Gastrocnemius medialis (tissue), 4 donors: ENCODE results near the gene CTR9. TPM values are rescaled to one million over a fixed set of nuclear protein-coding genes. Genes with fewer than 3 reads are reported as not detected.

Experiments used
- ATAC-seq, 2 donors: fragments of 150-250 bp; one replicate each; pipeline ENCODE4 v1.9.1; 2016
- DNase-seq, 2 donors: peaks; one replicate each; pipeline ENCODE4 v3.0.0-alpha.2; 2019
- H3K27ac ChIP-seq, 4 donors: fragments of 200-600 bp; sonication (generic); 1 replicate in 1 of 4; 2 replicates in 3 of 4; pipeline ENCODE4 v1.5.1; 2016 to 2018; ENCODE audit warnings: mild to moderate bottlenecking in 2 of 4, moderate library complexity in 1 of 4
- H3K27me3 ChIP-seq, 3 donors: fragments of 200-600 bp; sonication (generic) in 2 of 3; 1 replicate in 1 of 3; 2 replicates in 2 of 3; pipeline versions ENCODE4 v1.5.1 to v1.6.0; 2016 to 2019; ENCODE audit warnings: mild to moderate bottlenecking in 1 of 3, moderate library complexity in 1 of 3
- H3K36me3 ChIP-seq, 2 donors: fragments of 200-600 bp; sonication (generic) in 1 of 2; one replicate each; pipeline ENCODE4 v1.5.1; 2017 to 2018
- H3K4me1 ChIP-seq, 2 donors: fragments of 200-600 bp; sonication (generic) in 1 of 2; one replicate each; pipeline ENCODE4 v1.5.1; 2016 to 2017; ENCODE audit warnings: mild to moderate bottlenecking in 2 of 2
- H3K4me3 ChIP-seq, 4 donors: fragments of 200-600 bp; sonication (generic) in 3 of 4; 1 replicate in 1 of 4; 2 replicates in 3 of 4; pipeline ENCODE4 v1.5.1; 2016 to 2019; ENCODE audit warnings: mild to moderate bottlenecking in 2 of 4
- H3K9me3 ChIP-seq, 3 donors: fragments of 200-600 bp; sonication (generic) in 2 of 3; 1 replicate in 1 of 3; 2 replicates in 2 of 3; pipeline ENCODE4 v1.5.1; 2016 to 2019
- POLR2A ChIP-seq, 2 donors: fragments of 450-650 bp; IDR thresholded peaks; one replicate each; pipeline ENCODE4 v1.6.1; 2017; ENCODE audit warnings: antibody characterized with exemption in 2 of 2, mild to moderate bottlenecking in 2 of 2, moderate library complexity in 2 of 2
- in situ Hi-C, 4 donors: fragments of 200-750 bp; cut with MboI; loops; one replicate each; pipeline versions ENCODE4 v1.15.0 to v1.8.0; 2017; ENCODE audit warnings: low sequenced_read_pairs in 4 of 4
- intact Hi-C: fragments of 100-400 bp; cut with DNase I; formaldehyde crosslinking; loops from one replicate; pipeline ENCODE4 v1.15.1; 2023; ENCODE audit warnings: low total_unique reads
- total RNA-seq, 4 donors: library from RNA; depleted of rRNA; stranded (reverse); fragments of >200 nt; gene quantifications; one replicate each; pipeline versions ENCODE4 v1.1.0 to v1.2.3, GENCODE V29; 2016
- TF ChIP-seq, protein P1 (sequence below), 5 experiments: fragments of 450-650 bp in 3 of 5; fragments of 200-600 bp in 2 of 5; sonication (generic) in 2 of 5; IDR thresholded peaks in 4 of 5; conservative IDR thresholded peaks in 1 of 5; 1 replicate in 4 of 5; 2 replicates in 1 of 5; pipeline ENCODE4 v1.5.1; 2016 to 2019; ENCODE audit warnings: antibody characterized with exemption in 5 of 5, mild to moderate bottlenecking in 3 of 5, moderate library complexity in 3 of 5

The CTR9 gene
- total RNA-seq, 4 donors from 2014 or later, result 18.3 to 22.2 (median 20.4) TPM

DNA sequence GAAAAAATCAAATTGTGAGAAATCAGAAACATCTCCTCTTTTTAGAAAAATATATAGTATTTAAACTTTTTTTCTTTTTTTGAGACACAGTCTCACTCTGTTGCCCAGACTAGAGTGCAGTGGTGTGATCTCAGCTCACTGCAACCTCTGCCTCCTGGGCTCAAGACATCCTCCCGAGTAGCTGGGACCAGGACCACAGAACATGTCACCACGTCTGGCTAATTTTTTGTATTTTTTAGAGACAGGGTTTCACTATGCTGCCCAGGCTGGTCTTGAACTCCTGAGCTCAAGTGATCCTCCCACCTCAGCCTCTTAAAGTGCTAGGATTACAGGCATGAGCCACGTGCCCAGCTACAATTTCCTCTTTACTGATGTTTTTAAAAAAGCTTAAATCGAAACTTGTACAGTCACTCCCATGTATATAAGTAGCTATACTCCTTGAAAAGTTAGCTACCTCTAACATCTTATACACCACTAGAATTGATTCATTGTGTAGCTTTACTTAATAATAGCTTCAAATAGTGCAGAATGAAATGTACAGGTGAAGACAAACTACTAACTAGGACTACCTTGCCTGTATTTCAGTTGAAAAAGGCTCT, 47.4 kb downstream of the CTR9 start:
- Histone ChIP-seq H3K36me3 (peaks cover 14 to 75% of the 10 kb centered on the region in 2 donors), H3K27ac (no peak overlapping the region), H3K9me3 (no peaks in the 10 kb centered on the region), H3K4me3 (no peak overlapping the region), H3K27me3 (no peaks in the 10 kb centered on the region), H3K4me1 (peaks cover 0 to under 1% of the 10 kb centered on the region in 2 donors)
- DNase-seq (no peak), ATAC-seq (no peak)
- in situ Hi-C loops (loop anchor here (10.0 to 25.0 kb wide), 3 partner anchors 226 to 989 kb away; no protein-coding TSS in a partner anchor), intact Hi-C loops (no loop called here)
- TF ChIP-seq, protein P1, sequence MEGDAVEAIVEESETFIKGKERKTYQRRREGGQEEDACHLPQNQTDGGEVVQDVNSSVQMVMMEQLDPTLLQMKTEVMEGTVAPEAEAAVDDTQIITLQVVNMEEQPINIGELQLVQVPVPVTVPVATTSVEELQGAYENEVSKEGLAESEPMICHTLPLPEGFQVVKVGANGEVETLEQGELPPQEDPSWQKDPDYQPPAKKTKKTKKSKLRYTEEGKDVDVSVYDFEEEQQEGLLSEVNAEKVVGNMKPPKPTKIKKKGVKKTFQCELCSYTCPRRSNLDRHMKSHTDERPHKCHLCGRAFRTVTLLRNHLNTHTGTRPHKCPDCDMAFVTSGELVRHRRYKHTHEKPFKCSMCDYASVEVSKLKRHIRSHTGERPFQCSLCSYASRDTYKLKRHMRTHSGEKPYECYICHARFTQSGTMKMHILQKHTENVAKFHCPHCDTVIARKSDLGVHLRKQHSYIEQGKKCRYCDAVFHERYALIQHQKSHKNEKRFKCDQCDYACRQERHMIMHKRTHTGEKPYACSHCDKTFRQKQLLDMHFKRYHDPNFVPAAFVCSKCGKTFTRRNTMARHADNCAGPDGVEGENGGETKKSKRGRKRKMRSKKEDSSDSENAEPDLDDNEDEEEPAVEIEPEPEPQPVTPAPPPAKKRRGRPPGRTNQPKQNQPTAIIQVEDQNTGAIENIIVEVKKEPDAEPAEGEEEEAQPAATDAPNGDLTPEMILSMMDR (IDR thresholded peaks at IDR 0.05 in 4 of 5, conservative IDR thresholded peaks at IDR 0.05 in 1 of 5), result no peak
- no peak for TF ChIP-seq POLR2A (IDR thresholded peaks at IDR 0.05)

DNA sequence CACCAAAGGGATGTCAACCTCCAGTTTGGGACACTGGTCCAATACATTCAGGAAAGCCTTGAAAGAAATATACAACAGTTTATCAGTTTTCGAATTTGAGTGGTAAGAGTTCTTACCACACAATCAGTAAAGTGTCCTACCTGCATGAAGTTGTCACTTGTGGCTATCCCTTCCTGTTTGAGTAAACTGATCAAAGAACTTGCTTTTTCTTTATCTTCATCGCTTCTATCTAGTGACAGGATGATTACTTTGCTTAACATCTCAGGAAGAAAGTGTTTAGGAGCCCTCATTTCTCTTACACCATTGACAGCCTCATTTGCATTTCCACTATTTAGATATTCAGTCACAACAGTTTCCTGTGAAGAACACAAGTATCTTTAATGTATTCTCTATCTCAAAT, 49.2 kb downstream of the CTR9 start:
- no peak for DNase-seq
- Histone ChIP-seq H3K4me1 (peaks cover 8 to 18% of the 10 kb centered on the region in 2 donors), H3K36me3 (peaks cover 14 to 93% of the 10 kb centered on the region in 2 donors), H3K4me3 (no peak overlapping the region), H3K27ac (peak overlapping the region in 3 of 4 donors; percentile 3 to 14 (median 12)), H3K9me3 (no peaks in the 10 kb centered on the region), H3K27me3 (no peaks in the 10 kb centered on the region)
- TF ChIP-seq, protein P1 (IDR thresholded peaks at IDR 0.05 in 4 of 5, conservative IDR thresholded peaks at IDR 0.05 in 1 of 5), result no peak
- no peak for TF ChIP-seq POLR2A (IDR thresholded peaks at IDR 0.05)
- intact Hi-C loops, result no loop called here
- in situ Hi-C loops, result loop anchor here in 3 of 4 donors (5.0 to 25.0 kb wide), 4 partner anchors 43 to 337 kb away; partner anchors contain the start of gene ZBED5 (in 2 of the 3)
- ATAC-seq, result no peak

DNA sequence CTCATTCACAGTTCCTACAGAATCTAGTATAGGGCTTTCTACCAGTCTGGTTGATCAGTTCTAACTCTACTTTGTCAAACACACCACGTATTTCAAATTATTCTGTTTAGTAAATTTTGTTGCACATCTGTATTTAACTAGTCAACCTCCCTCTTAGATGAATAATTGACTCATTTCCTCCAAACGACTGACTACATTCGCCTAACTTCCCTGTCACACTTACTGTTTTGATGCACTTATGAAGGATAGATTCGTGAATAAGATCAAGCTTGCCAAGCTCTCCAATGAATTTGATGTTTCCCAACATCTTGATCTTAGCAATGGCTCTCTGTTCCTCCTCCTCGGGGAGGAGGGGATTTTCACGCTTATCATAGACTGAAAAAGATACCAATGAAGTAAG, 52.6 kb downstream of the CTR9 start:
- Histone ChIP-seq H3K36me3 (peaks cover 18 to 85% of the 10 kb centered on the region in 2 donors), H3K9me3 (no peaks in the 10 kb centered on the region), H3K27me3 (no peaks in the 10 kb centered on the region), H3K27ac (peak overlapping the region in 1 of 4 donors; percentile 19), H3K4me1 (peaks cover 29 to 37% of the 10 kb centered on the region in 2 donors), H3K4me3 (no peak overlapping the region)
- intact Hi-C loops (no loop called here), in situ Hi-C loops (loop anchor here in 3 of 4 donors (5.0 to 25.0 kb wide), 4 partner anchors 46 to 334 kb away; partner anchors contain the start of gene ZBED5 (in 2 of the 3))
- TF ChIP-seq, protein P1 (IDR thresholded peaks at IDR 0.05 in 4 of 5, conservative IDR thresholded peaks at IDR 0.05 in 1 of 5), result no peak
- no peak for TF ChIP-seq POLR2A (IDR thresholded peaks at IDR 0.05)
- no peak for ATAC-seq
- no peak for DNase-seq

DNA sequence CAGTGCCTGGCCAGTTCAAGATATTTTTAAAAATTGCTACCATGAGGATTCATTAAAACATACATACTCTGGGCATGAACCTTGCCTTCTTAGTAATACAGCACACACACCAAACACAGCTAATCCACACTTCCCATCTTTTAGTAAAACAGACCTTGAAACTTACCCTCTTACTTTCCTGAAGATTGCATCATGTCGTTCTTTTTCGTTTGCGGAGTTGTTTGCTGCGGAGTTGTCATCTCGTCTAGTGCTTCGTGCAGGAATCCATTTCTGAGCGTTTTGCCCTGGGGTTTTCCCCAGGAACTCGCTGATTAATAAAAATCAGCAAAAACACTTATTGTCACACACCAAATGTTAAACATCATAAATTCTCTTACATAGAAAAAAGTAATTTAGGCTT, 54.7 kb downstream of the CTR9 start:
- intact Hi-C loops (loop anchor here (5.0 kb wide), 2 partner anchors 53 to 127 kb away; partner anchors contain the start of gene CTR9), in situ Hi-C loops (loop anchor here in 2 of 4 donors (10.0 to 25.0 kb wide), 2 partner anchors 49 to 332 kb away; partner anchors contain the start of gene ZBED5 (in 1 of the 2))
- H3K27me3 ChIP-seq, result no peaks in the 10 kb centered on the region
- H3K27ac ChIP-seq, result peak overlapping the region; percentile 94 to 99 (median 97)
- no peaks in the 10 kb centered on the region for H3K9me3 ChIP-seq
- no peak for DNase-seq
- peaks cover 29 to 37% of the 10 kb centered on the region in 2 donors for H3K4me1 ChIP-seq
- TF ChIP-seq, protein P1 (IDR thresholded peaks at IDR 0.05 in 4 of 5, conservative IDR thresholded peaks at IDR 0.05 in 1 of 5), result no peak
- TF ChIP-seq POLR2A (IDR thresholded peaks at IDR 0.05), result no peak
- no peak for ATAC-seq
- H3K36me3 ChIP-seq, result peaks cover 7 to 64% of the 10 kb centered on the region in 2 donors
- H3K4me3 ChIP-seq, result no peak overlapping the region
